ENCODE measurements around the gene GDPGP1. TPM values are rescaled to one million over a fixed set of nuclear protein-coding genes. Genes with fewer than 3 reads are reported as not detected.
"Not testable (repeated sequence)": the region's sequence is repeated elsewhere in the genome, so short reads cannot be mapped to it uniquely, and the experiment has no call there.

Gene GDPGP1
- total RNA-seq, 4 donors from 2014 or later, result 4.7 to 8.4 (median 5.5) TPM

- Histone ChIP-seq H3K9me3 (no peaks in the 10 kb centered on the region), H3K36me3 (no peaks in the 10 kb centered on the region), H3K4me1 (peaks cover 3 to 16% (median 8%) of the 10 kb centered on the region in 3 donors), H3K27ac (peak within 1 kb of the TSS in 3 of 4 donors; percentile 25 to 54 (median 39)), H3K4me3 (peak within 1 kb of the TSS; percentile 43 to 67 (median 58)), H3K27me3 (no peaks in the 10 kb centered on the region)
- intact Hi-C loops (cut with DNase I), result no loop called here
- TF ChIP-seq, protein P1, sequence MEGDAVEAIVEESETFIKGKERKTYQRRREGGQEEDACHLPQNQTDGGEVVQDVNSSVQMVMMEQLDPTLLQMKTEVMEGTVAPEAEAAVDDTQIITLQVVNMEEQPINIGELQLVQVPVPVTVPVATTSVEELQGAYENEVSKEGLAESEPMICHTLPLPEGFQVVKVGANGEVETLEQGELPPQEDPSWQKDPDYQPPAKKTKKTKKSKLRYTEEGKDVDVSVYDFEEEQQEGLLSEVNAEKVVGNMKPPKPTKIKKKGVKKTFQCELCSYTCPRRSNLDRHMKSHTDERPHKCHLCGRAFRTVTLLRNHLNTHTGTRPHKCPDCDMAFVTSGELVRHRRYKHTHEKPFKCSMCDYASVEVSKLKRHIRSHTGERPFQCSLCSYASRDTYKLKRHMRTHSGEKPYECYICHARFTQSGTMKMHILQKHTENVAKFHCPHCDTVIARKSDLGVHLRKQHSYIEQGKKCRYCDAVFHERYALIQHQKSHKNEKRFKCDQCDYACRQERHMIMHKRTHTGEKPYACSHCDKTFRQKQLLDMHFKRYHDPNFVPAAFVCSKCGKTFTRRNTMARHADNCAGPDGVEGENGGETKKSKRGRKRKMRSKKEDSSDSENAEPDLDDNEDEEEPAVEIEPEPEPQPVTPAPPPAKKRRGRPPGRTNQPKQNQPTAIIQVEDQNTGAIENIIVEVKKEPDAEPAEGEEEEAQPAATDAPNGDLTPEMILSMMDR (IDR thresholded peaks at IDR 0.05), result peak in 1 of 6 experiments; percentile 10
- TF ChIP-seq POLR2A (IDR thresholded peaks at IDR 0.05), result no peak
- 1 to 4% methylated on average over 17 to 20 of the region's 44 CpGs for WGBS, 2 donors
- DNase-seq, result peak; percentile 54
Observed at GRCh38 chr15:90249203-90249863, 15.3 kb downstream of the GDPGP1 start, which contains the start of gene TTLL13. TSS of gene TTLL13 (plus strand) at chr15:90249556. CDS start at chr15:90250631, 1,075 bp downstream.

DNA sequence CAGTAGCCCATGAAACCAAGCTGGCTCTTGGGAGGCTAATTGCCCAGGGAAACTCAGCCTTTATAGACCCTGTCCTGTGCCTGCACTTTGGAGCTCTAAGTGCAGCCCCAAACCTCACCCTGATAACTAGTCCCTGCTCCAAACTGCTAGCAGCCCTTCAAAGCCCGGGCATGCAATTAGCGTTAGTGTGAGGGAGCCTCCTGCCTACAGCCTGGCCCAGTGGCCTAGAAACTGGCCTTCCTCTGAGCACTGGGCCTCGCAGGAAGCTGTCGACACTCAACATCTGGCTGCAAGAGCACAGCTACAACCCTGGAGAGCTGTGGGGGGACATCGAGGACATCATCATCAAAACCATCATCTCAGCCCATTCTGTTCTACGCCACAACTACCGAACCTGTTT, 23.8 kb downstream of the GDPGP1 start:
- H3K27me3 ChIP-seq, result no peaks in the 10 kb centered on the region
- 92% methylated on average over 5 of the region's 7 CpGs; no CpG with 5 or more reads in 1 of the 2 donors for WGBS, 2 donors

DNA sequence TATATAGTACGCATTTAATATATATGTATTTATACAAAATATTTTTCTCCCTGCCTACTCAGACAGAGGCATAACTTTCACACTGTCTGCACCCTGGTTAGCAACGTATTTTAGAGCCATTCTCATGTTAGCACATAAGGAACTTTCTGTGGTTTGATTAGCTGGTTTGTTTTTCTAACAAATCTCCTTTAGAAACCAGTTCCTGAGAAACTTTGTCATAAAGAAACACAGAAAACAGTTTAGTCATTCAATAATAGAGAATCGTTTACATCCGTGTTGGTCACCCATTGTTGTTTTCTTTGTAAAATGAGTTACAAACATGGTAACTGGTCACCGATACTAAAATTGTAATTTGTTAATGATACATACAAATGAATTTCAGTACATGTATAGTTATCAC, 25.5 kb downstream of the GDPGP1 start:
- Histone ChIP-seq H3K4me3 (no peak overlapping the region), H3K4me1 (peaks cover 8 to 22% (median 17%) of the 10 kb centered on the region in 3 donors), H3K27ac (no peak overlapping the region), H3K9me3 (no peaks in the 10 kb centered on the region), H3K36me3 (no peaks in the 10 kb centered on the region), H3K27me3 (no peaks in the 10 kb centered on the region)
- DNase-seq, result no peak
- intact Hi-C loops (cut with DNase I), result no loop called here
- WGBS, 2 donors, result 51 to 81% methylated on average over 5 of the region's 5 CpGs
- no peak for TF ChIP-seq POLR2A (IDR thresholded peaks at IDR 0.05)
- TF ChIP-seq, protein P1 (IDR thresholded peaks at IDR 0.05), result no peak

More for the DNA sequence above, 23.8 kb downstream of the GDPGP1 start:
- H3K9me3 ChIP-seq, result no peaks in the 10 kb centered on the region
- H3K27ac ChIP-seq, result no peak overlapping the region
- H3K4me1 ChIP-seq, result peaks cover 4 to 15% (median 14%) of the 10 kb centered on the region in 3 donors
- no peak overlapping the region for H3K4me3 ChIP-seq
- TF ChIP-seq, protein P1 (IDR thresholded peaks at IDR 0.05), result no peak
- TF ChIP-seq POLR2A (IDR thresholded peaks at IDR 0.05), result no peak
- H3K36me3 ChIP-seq, result no peaks in the 10 kb centered on the region
- intact Hi-C loops (cut with DNase I), result no loop called here
- DNase-seq, result no peak

DNA sequence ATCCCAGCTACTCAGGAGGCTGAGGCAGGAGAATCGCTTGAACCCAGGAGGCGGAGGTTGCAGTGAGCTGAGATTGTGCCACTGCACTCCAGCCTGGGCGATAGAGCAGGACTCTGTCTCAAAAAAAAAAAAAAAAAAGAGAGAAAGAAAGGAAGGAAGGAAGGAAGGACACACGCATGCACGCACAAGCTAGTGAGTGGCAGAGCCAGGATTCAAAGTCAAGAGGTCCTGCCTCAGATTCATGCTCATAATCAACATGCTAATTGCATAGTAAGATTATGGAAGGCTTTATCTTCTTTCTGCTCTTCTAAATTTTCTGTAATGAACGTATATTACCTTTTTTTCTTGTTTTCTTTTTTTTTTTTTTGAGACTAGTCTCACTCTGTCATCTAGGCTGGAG, 26.7 kb downstream of the GDPGP1 start:
- peaks cover 12 to 29% (median 21%) of the 10 kb centered on the region in 3 donors for H3K4me1 ChIP-seq
- H3K36me3 ChIP-seq; H3K9me3 ChIP-seq; H3K27me3 ChIP-seq; intact Hi-C loops (cut with DNase I); H3K4me3 ChIP-seq; H3K27ac ChIP-seq; DNase-seq: not testable (repeated sequence)
- 82 to 84% methylated on average over 6 of the region's 6 CpGs for WGBS, 2 donors

GRCh38 chr15:90261811-90262210, 27.8 kb downstream of the GDPGP1 start:
- Histone ChIP-seq H3K36me3 (no peaks in the 10 kb centered on the region), H3K4me1 (peaks cover 17 to 36% (median 24%) of the 10 kb centered on the region in 3 donors), H3K27ac (peak overlapping the region; percentile 48 to 69 (median 60)), H3K27me3 (no peaks in the 10 kb centered on the region), H3K4me3 (no peak overlapping the region), H3K9me3 (no peaks in the 10 kb centered on the region)
- no peak for DNase-seq
- WGBS, 2 donors, result 37 to 38% methylated on average over 3 to 5 of the region's 5 CpGs
- no peak for TF ChIP-seq POLR2A (IDR thresholded peaks at IDR 0.05)
- TF ChIP-seq, protein P1 (IDR thresholded peaks at IDR 0.05), result no peak
- intact Hi-C loops (cut with DNase I), result no loop called here
